Heart left ventricle (tissue), 16 donors: Measurements from ENCODE around the gene KLHL7. TPM values are rescaled to one million over a fixed set of nuclear protein-coding genes. Genes with fewer than 3 reads are reported as not detected.

Experiments used
- ATAC-seq, 4 donors: fragments of 200-7000 bp; cut with Tn5 transposase; one replicate each; pipeline ENCODE4 v1.9.1; 2020 to 2022; ENCODE audit warnings: moderate library complexity in 4 of 4, mild to moderate bottlenecking in 3 of 4, moderate number of reproducible peaks in 1 of 4
- DNase-seq, 5 donors: peaks; one replicate each; pipeline ENCODE4 v3.0.0-alpha.2; 2020
- H3K27ac ChIP-seq, 12 donors: fragments of 200-600 bp; sonication (generic) in 4 of 12; one replicate each; pipeline versions ENCODE4 v1.5.0 to v1.8.0; 2016 to 2022; ENCODE audit warnings: mild to moderate bottlenecking in 2 of 12
- H3K27me3 ChIP-seq, 9 donors: fragments of 200-600 bp; sonication (generic) in 2 of 9; one replicate each; pipeline versions ENCODE4 v1.5.1 to v1.8.0; 2016 to 2022; ENCODE audit warnings: mild to moderate bottlenecking in 3 of 9
- H3K36me3 ChIP-seq, 9 donors: fragments of 200-600 bp; sonication (generic) in 2 of 9; one replicate each; pipeline versions ENCODE4 v1.5.0 to v1.8.0; 2018 to 2022; ENCODE audit warnings: mild to moderate bottlenecking in 2 of 9
- H3K4me1 ChIP-seq, 12 donors: fragments of 200-600 bp; sonication (generic) in 4 of 12; one replicate each; pipeline versions ENCODE4 v1.5.0 to v1.8.0; 2016 to 2022; ENCODE audit warnings: mild to moderate bottlenecking in 3 of 12
- H3K4me3 ChIP-seq, 12 donors: fragments of 200-600 bp; sonication (generic) in 4 of 12; one replicate each; pipeline versions ENCODE4 v1.5.0 to v1.8.0; 2017 to 2022; ENCODE audit warnings: mild to moderate bottlenecking in 9 of 12, moderate library complexity in 4 of 12
- H3K9me3 ChIP-seq, 12 donors: fragments of 200-600 bp; sonication (generic) in 4 of 12; one replicate each; pipeline versions ENCODE4 v1.5.0 to v1.8.0; 2016 to 2022; ENCODE audit warnings: mild to moderate bottlenecking in 1 of 12
- CTCF ChIP-seq, 12 donors: fragments of 200-600 bp; sonication (generic) in 4 of 12; IDR thresholded peaks; one replicate each; pipeline versions ENCODE4 v1.5.0 to v1.8.0; 2018 to 2022; ENCODE audit warnings: antibody characterized with exemption in 12 of 12, mild to moderate bottlenecking in 5 of 12
- POLR2A ChIP-seq, 2 donors: fragments of 450-650 bp; IDR thresholded peaks; one replicate each; pipeline ENCODE4 v1.6.1; 2017; ENCODE audit warnings: antibody characterized with exemption in 2 of 2, mild to moderate bottlenecking in 2 of 2, moderate library complexity in 2 of 2
- WGBS, 4 donors: extraction: QIAGEN DNeasy Blood & Tissue Kit in 2 of 4; methylation state at CpG; one replicate each; pipeline versions ENCODE4 v1.1.5 to v1.1.7; 2013 to 2018; 5-methylcytosine and 5-hydroxymethylcytosine counted together
- intact Hi-C, 10 donors: fragments of 100-400 bp; cut with DNase I; formaldehyde crosslinking; loops; one replicate each; pipeline versions ENCODE4 v1.11.1 to v1.14.2; 2022
- polyA plus RNA-seq, 2 donors: library from polyadenylated mRNA; stranded (reverse); fragments of 200-250 nt; gene quantifications; one replicate each; pipeline ENCODE4 v1.2.3, GENCODE V29; 2013
- total RNA-seq, 9 donors: library from RNA; depleted of rRNA in 2 of 9; stranded (reverse); fragments of >200 nt in 2 of 9; fragmentation: NEBNext Ultra II Directional in 3 of 9; extraction: Animal tissue kit (Norgen Biotek cat#: 25700) in 3 of 9; gene quantifications; one replicate each; pipeline versions ENCODE4 v1.1.0 to v1.2.4, GENCODE V29; 2016 to 2023
- donor health status: ischemic (EF 13 %, LVEDD 7.1; RV severe dilation, severe dysfunction).
- donor health status: healthy with polysubstance abuse.
- donor health status: DM: no; HTN: yes; CAD: no.
- donor health status: DM: no; HTN: no; CAD: no.
- donor health status: ischemic (EF 25% LVEDD 6.9; RV normal size, moderate dysfunction).
- donor health status: ischemic (EF 25% LVEDD 5.7; RV mildly dilated, moderate dysfunction).
- donor health status: healthy.
- donor health status: DM: yes; HTN: yes; CAD: no.
- donor health status: ischemic (EF 35%, LVEDD 5.7; RV mildly dilated, moderate dysfunction).
- donor health status: nonischemic (EF 11% LVEDD 7.7; RV severe dilation, severe dysfunction).
- donor health status: DM: yes; HTN: yes; CAD: no.
- donor health status: PGD.
- donor health status: ischemic (EF 29% LVEDD 5.4; RV normal size, mild dysfunction).
- donor health status: nonischemic (EF 23%, LVEDD 6.1; RV moderate dilation, normal function).

The KLHL7 gene
- total and polyA plus RNA-seq, 11 donors = 48.0 to 159 (median 108) TPM

DNA sequence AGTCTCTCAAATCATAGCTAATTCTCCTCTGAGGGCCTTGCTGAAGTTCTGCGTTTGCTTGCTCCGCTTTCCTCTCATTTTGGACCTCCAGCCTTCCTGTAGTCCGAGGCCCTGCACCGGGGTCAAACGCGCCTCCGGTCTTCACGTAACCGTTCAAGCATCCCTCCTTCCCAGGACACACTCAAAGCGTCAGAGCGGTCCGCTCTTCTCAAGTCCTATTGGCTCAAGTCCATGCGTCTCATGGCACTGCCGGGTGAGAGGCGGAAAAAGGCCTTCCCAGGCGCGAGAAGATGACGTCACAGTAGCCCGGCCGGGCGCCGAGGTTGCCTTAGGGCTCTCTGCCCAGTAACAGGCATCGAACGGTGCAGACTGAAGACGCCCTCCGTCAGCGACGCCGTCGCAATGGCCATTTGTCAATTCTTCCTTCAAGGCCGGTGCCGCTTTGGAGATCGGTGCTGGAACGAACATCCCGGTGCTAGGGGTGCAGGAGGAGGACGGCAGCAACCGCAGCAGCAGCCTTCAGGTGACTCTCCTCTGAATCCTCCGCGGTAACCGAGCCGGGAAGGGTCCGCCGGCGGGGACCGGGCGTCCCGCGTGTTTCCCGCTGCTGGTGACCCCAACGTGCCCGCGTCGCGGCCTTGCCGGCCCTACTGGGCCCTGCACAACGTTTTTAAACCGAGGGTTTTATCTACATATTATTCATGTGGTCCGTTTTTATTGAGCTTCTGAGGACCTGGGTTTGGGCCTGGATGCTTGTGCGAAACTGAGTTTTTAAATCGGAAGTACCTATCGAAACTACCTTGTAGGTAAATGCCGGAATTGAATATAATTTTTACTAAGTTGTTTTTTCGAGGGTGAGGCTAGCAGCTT, 76.3 kb downstream of the KLHL7 start, which contains the start of gene NUP42:
Gene NUP42, plus strand, starts transcription at position 365 of the 870 bp plus-strand sequence. Its CDS starts 38 bp downstream, at position 403.
- intact Hi-C loops = loop anchor here (1.0 to 10.0 kb wide), 12 partner anchors 65 to 415 kb away; partner anchors contain the start of genes KLHL7 (in 7 of the 10), GPNMB (in 2 of the 10), CCDC126 (in 1 of the 10) and HYCC1 (in 1 of the 10)
- H3K36me3 ChIP-seq = peaks cover 0 to 21% (median 18%) of the 10 kb centered on the region in 9 donors
- ATAC-seq = peak; percentile 95 to 97 (median 97)
- TF ChIP-seq CTCF (IDR thresholded peaks at IDR 0.05) = no peak
- peak in 1 of 2 donors; percentile 68 for TF ChIP-seq POLR2A (IDR thresholded peaks at IDR 0.05)
- peak; percentile 95 to 97 (median 96) for DNase-seq
- peak within 1 kb of the TSS; percentile 76 to 98 (median 88) for H3K4me3 ChIP-seq
- 0 to 1% (median 1%) methylated on average over 39 to 63 of the region's 63 CpGs for WGBS, 4 donors
- H3K27ac ChIP-seq = peak within 1 kb of the TSS; percentile 87 to 97 (median 94)
- no peaks in the 10 kb centered on the region for H3K27me3 ChIP-seq
- H3K4me1 ChIP-seq = peaks cover 4 to 42% (median 26%) of the 10 kb centered on the region in 12 donors
- H3K9me3 ChIP-seq = no peaks in the 10 kb centered on the region

GRCh38 chr7:23183279-23184012, 77.9 kb downstream of the KLHL7 start:
- peak overlapping the region in 8 of 12 donors; percentile 80 to 98 (median 90) for H3K4me3 ChIP-seq
- H3K4me1 ChIP-seq = peaks cover 4 to 45% (median 26%) of the 10 kb centered on the region in 12 donors
- H3K9me3 ChIP-seq = no peaks in the 10 kb centered on the region
- H3K36me3 ChIP-seq = peaks cover 0 to 36% (median 33%) of the 10 kb centered on the region in 9 donors
- ATAC-seq (no peak), DNase-seq (no peak)
- TF ChIP-seq POLR2A (IDR thresholded peaks at IDR 0.05) (no peak), CTCF (IDR thresholded peaks at IDR 0.05) (no peak)
- peak overlapping the region in 3 of 12 donors; percentile 3 to 96 (median 95) for H3K27ac ChIP-seq
- WGBS, 4 donors = 89 to 94% (median 92%) methylated on average over 20 of the region's 20 CpGs
- H3K27me3 ChIP-seq = no peaks in the 10 kb centered on the region
- intact Hi-C loops = loop anchor here in 7 of 10 donors (2.0 to 10.0 kb wide), 9 partner anchors 63 to 414 kb away; partner anchors contain the start of genes KLHL7 (in 4 of the 7), GPNMB (in 2 of the 7), CCDC126 (in 1 of the 7) and HYCC1 (in 1 of the 7)

DNA sequence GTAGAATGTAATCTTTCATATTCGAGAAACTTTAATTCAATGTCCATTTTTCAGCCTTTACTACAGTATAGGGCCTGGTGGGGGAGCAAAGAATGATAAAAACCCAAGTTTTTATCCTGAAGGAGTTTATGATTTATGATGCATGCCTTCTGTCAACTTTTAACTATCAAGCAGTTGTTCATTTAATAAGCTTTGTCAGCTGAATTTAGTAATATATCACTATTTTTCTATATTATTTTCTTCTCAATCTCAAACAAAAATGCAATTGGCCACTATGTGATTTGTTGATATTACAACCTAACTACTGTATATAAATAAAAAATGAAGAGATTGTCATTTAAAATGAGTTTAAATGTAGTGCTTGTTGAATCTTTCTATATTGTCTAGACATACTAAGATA, 78.7 kb downstream of the KLHL7 start:
- no peak for ATAC-seq
- 68 to 80% (median 75%) methylated on average over 1 of the region's 1 CpG for WGBS, 4 donors

More for the DNA sequence above, 78.7 kb downstream of the KLHL7 start:
- Histone ChIP-seq H3K36me3 (peaks cover 0 to 44% (median 42%) of the 10 kb centered on the region in 9 donors), H3K9me3 (no peaks in the 10 kb centered on the region), H3K27ac (peak overlapping the region in 1 of 12 donors; percentile 3), H3K27me3 (no peaks in the 10 kb centered on the region), H3K4me3 (no peak overlapping the region), H3K4me1 (peaks cover 4 to 45% (median 26%) of the 10 kb centered on the region in 12 donors)
- TF ChIP-seq CTCF (IDR thresholded peaks at IDR 0.05) (no peak), POLR2A (IDR thresholded peaks at IDR 0.05) (no peak)
- DNase-seq = no peak
- intact Hi-C loops = loop anchor here in 7 of 10 donors (5.0 to 10.0 kb wide), 8 partner anchors 63 to 413 kb away; partner anchors contain the start of genes KLHL7 (in 4 of the 7), CCDC126 (in 1 of the 7), GPNMB (in 1 of the 7) and HYCC1 (in 1 of the 7)
